Measurements from ENCODE around the gene VAT1L.
"Not testable (repeated sequence)": the region's sequence is repeated elsewhere in the genome, so short reads cannot be mapped to it uniquely, and the experiment has no call there.

Gene VAT1L

GRCh38 chr16:77918809-77919707 is 130.7 kb downstream of the VAT1L start:
- no peak for DNase-seq

- DNase-seq: no peak
Observed at GRCh38 chr16:77919761-77920415, 131.5 kb downstream of the VAT1L start.

GRCh38 chr16:77920984-77921383 is 132.6 kb downstream of the VAT1L start:
- DNase-seq: no peak

- no peak for DNase-seq
Observed at GRCh38 chr16:77922228-77922754, 133.9 kb downstream of the VAT1L start.

- no peak for DNase-seq
Observed at GRCh38 chr16:77925531-77925930, 137.2 kb downstream of the VAT1L start.

GRCh38 chr16:77928096-77928495 is 139.7 kb downstream of the VAT1L start:
- no peak for DNase-seq

- DNase-seq: no peak
Observed at GRCh38 chr16:77929004-77929403, 140.6 kb downstream of the VAT1L start.

- no peak for DNase-seq
Observed at GRCh38 chr16:77931058-77931457, 142.7 kb downstream of the VAT1L start.

GRCh38 chr16:77937473-77938149 is 149.2 kb downstream of the VAT1L start:
- no peak for DNase-seq

- no peak for DNase-seq
Observed at GRCh38 chr16:77938913-77939312, 150.5 kb downstream of the VAT1L start.

- no peak for DNase-seq
Observed at GRCh38 chr16:77939968-77940367, 151.6 kb downstream of the VAT1L start.

GRCh38 chr16:77943801-77944200 is 155.4 kb downstream of the VAT1L start:
- no peak for DNase-seq

GRCh38 chr16:77944631-77945030 is 156.3 kb downstream of the VAT1L start:
- no peak for DNase-seq

- no peak for DNase-seq
Observed at GRCh38 chr16:77945126-77945525, 156.8 kb downstream of the VAT1L start.

- DNase-seq: no peak
Observed at GRCh38 chr16:77946823-77947222, 158.5 kb downstream of the VAT1L start.

- DNase-seq: not testable (repeated sequence)
Observed at GRCh38 chr16:77947590-77947989, 159.2 kb downstream of the VAT1L start.

GRCh38 chr16:77948835-77949234 is 160.5 kb downstream of the VAT1L start:
- DNase-seq: no peak

GRCh38 chr16:77949445-77949844 is 161.1 kb downstream of the VAT1L start:
- no peak for DNase-seq

GRCh38 chr16:77951788-77952187 is 163.4 kb downstream of the VAT1L start:
- DNase-seq: peak in 1 of 6 experiments; percentile 0

- no peak for DNase-seq
Observed at GRCh38 chr16:77955127-77955526, 166.8 kb downstream of the VAT1L start.

- DNase-seq: no peak
Observed at GRCh38 chr16:77956231-77956630, 167.9 kb downstream of the VAT1L start.

GRCh38 chr16:77960766-77961165 is 172.4 kb downstream of the VAT1L start:
- DNase-seq: no peak

GRCh38 chr16:77961814-77962213 is 173.4 kb downstream of the VAT1L start:
- DNase-seq: no peak
